ENCODE measurements around the gene KPNA1. TPM values are rescaled to one million over a fixed set of nuclear protein-coding genes. Genes with fewer than 3 reads are reported as not detected.

The KPNA1 gene
- total and polyA plus RNA-seq, 2 of the 13 experiments (the other 11 are each of a cell fraction or from before 2014, with no cell fraction given), result 15.4 to 30.0 TPM

DNA sequence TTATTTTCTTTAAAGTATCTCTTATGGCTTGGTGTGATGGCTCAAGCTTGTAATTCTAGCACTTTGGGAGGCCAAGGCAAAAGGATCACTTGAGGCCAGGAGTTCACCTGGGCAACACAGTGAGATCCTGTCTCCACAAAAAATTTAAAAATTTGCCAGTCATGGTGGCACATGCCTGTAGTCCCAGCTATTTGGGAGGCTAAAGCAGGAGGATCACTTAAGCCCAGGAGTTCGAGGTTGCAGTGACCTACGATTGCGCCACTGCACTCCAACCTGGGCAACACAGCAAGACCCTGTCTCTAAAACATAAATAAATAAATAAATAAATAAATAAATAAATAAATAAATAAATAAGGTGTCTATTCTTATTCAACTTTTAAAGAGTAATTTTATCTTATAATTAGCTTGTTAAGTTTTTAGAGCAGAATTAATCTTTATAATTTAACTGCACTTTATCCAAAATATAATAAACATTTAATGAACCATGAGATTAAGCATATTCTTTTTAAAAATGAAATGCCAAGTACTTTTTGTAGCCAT is 48.0 kb downstream of the KPNA1 start:
- Histone ChIP-seq H2AFZ (ENCODE audit: low read length) (no peak overlapping the region), H3K79me2 (ENCODE audit: insufficient read depth, low read length) (peaks cover 20% of the 10 kb centered on the region), H3K36me3 (replicated peaks in 1 of 2; ENCODE audit: control insufficient read depth in 1 of 2, insufficient read depth in 2 of 2, low read length in 2 of 2) (peaks cover 3 to 15% of the 10 kb centered on the region in 2 experiments; a peak in 4 of 5 replicates), H3K27ac (ENCODE audit: extremely low read length, insufficient read depth, low read length) (no peak overlapping the region), H3K4me1 (ENCODE audit: insufficient read depth, low read length) (peaks cover 13% of the 10 kb centered on the region), H3K27me3 (ENCODE audit: control insufficient read depth in 1 of 2, insufficient read depth in 2 of 2, low read length in 2 of 2) (no peaks in the 10 kb centered on the region), H3K4me2 (ENCODE audit: low read depth, low read length) (no peak overlapping the region), H4K20me1 (ENCODE audit: insufficient read depth, low read length) (0 out of 2 replicates have a peak, but pooled peaks cover 2% of the 10 kb centered on the region), H3K9ac (ENCODE audit: insufficient read depth, low read depth, low read length) (no peak overlapping the region), H3K9me3 (ENCODE audit: low read length) (no peaks in the 10 kb centered on the region), H3K4me3 (replicated peaks in 1 of 3; ENCODE audit: insufficient read depth in 1 of 3, low read depth in 2 of 3, low read length in 3 of 3) (no peak overlapping the region)
- FAIRE-seq (no peak), DNase-seq (ENCODE audit: low spot score) (no peak), ATAC-seq (no peak)
- WGBS (ENCODE audit: low lambda C conversion rate), result 90% methylated on average over 3 of the region's 3 CpGs
- in situ Hi-C loops (cut with HindIII; ENCODE audit: extremely low pct_ligation_motif_present, low pct_unique_long_range_greater_than_20kb), result no loop called here
- ChIA-PET CTCF (ENCODE audit: low intra/inter-chr PET ratio, low total read pairs) (no interaction called here), POLR2A (no interaction called here)
- TF ChIP-seq KLF13 (CRISPR knock-in tag; IDR thresholded peaks at IDR 0.05) (no peak), ZNF121 (CRISPR knock-in tag; IDR thresholded peaks at IDR 0.05) (peak; percentile 61; the same call in 1 of the 2 replicates), NFE2L2 (IDR thresholded peaks at IDR 0.05; ENCODE audit: low read length) (peak; percentile 82)
- no TSS peak for BruUV-seq (replicated peaks)
- intact Hi-C loops (cut with micrococcal nuclease; ENCODE audit: unreplicated experiment), result no loop called here

DNA sequence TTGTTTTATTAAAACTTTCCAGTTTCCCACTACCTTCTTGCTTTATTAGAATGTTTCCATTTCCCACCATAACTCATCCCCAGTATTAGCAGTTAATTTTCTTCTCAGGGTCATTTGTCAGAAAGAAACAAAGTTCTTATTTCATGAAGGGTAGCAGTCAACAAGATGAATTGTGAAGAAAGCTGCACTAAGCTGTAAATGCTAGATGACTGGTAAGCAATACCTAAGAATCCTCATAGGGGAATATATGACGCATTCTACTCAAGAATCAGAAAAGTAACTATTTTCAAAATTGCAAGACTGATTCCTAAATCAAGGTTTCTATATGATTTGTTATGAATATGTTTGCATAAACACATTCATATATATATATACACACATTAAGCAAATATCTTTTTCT is 50.1 kb downstream of the KPNA1 start:
- H3K4me1 ChIP-seq (ENCODE audit: insufficient read depth, low read length), result peaks cover 9% of the 10 kb centered on the region
- peaks cover 6% of the 10 kb centered on the region for H3K79me2 ChIP-seq (ENCODE audit: insufficient read depth, low read length)
- FAIRE-seq (no peak), ATAC-seq (no peak), DNase-seq (ENCODE audit: low spot score) (no peak)
- ChIA-PET CTCF (ENCODE audit: low intra/inter-chr PET ratio, low total read pairs) (no interaction called here), POLR2A (no interaction called here)
- WGBS (ENCODE audit: low lambda C conversion rate), result 100% methylated on average over 1 of the region's 1 CpG
- H3K36me3 ChIP-seq (replicated peaks in 1 of 2; ENCODE audit: control insufficient read depth in 1 of 2, insufficient read depth in 2 of 2, low read length in 2 of 2), result peaks cover 5 to 27% of the 10 kb centered on the region in 2 experiments; a peak in 4 of 5 replicates
- in situ Hi-C loops (cut with HindIII; ENCODE audit: extremely low pct_ligation_motif_present, low pct_unique_long_range_greater_than_20kb), result no loop called here
- no peak overlapping the region for H3K4me3 ChIP-seq (replicated peaks in 1 of 3; ENCODE audit: insufficient read depth in 1 of 3, low read depth in 2 of 3, low read length in 3 of 3)
- no peaks in the 10 kb centered on the region for H4K20me1 ChIP-seq (ENCODE audit: insufficient read depth, low read length)
- no peak overlapping the region for H3K27ac ChIP-seq (ENCODE audit: extremely low read length, insufficient read depth, low read length)
- no peak overlapping the region for H3K9ac ChIP-seq (ENCODE audit: insufficient read depth, low read depth, low read length)
- no peak overlapping the region for H2AFZ ChIP-seq (ENCODE audit: low read length)
- H3K9me3 ChIP-seq (ENCODE audit: low read length), result no peaks in the 10 kb centered on the region
- no TSS peak for BruUV-seq (replicated peaks)
- H3K4me2 ChIP-seq (ENCODE audit: low read depth, low read length), result no peak overlapping the region
- H3K27me3 ChIP-seq (ENCODE audit: control insufficient read depth in 1 of 2, insufficient read depth in 2 of 2, low read length in 2 of 2), result no peaks in the 10 kb centered on the region
- intact Hi-C loops (cut with micrococcal nuclease; ENCODE audit: unreplicated experiment), result no loop called here
- TF ChIP-seq ZBTB21 (CRISPR knock-in tag; IDR thresholded peaks at IDR 0.05) (no peak), ZBTB7A (CRISPR knock-in tag; IDR thresholded peaks at IDR 0.05) (no peak), ZNF546 (CRISPR knock-in tag; conservative IDR thresholded peaks at IDR 0.05) (no peak), BORCS8-MEF2B (CRISPR knock-in tag; IDR thresholded peaks at IDR 0.05) (no peak), ZNF451 (CRISPR knock-in tag; IDR thresholded peaks at IDR 0.05) (no peak), PAX8 (CRISPR knock-in tag; IDR thresholded peaks at IDR 0.05; ENCODE audit: borderline replicate concordance) (no peak), ZNF121 (CRISPR knock-in tag; IDR thresholded peaks at IDR 0.05) (no peak), MIXL1 (CRISPR knock-in tag; IDR thresholded peaks at IDR 0.05) (no peak), ZSCAN31 (CRISPR knock-in tag; IDR thresholded peaks at IDR 0.05; ENCODE audit: low read depth) (no peak), SPEN (CRISPR knock-in tag; IDR thresholded peaks at IDR 0.05; ENCODE audit: low read depth) (no peak), KAT7 (CRISPR knock-in tag; IDR thresholded peaks at IDR 0.05; ENCODE audit: borderline replicate concordance) (no peak)
- TF ChIP-seq, protein P1, sequence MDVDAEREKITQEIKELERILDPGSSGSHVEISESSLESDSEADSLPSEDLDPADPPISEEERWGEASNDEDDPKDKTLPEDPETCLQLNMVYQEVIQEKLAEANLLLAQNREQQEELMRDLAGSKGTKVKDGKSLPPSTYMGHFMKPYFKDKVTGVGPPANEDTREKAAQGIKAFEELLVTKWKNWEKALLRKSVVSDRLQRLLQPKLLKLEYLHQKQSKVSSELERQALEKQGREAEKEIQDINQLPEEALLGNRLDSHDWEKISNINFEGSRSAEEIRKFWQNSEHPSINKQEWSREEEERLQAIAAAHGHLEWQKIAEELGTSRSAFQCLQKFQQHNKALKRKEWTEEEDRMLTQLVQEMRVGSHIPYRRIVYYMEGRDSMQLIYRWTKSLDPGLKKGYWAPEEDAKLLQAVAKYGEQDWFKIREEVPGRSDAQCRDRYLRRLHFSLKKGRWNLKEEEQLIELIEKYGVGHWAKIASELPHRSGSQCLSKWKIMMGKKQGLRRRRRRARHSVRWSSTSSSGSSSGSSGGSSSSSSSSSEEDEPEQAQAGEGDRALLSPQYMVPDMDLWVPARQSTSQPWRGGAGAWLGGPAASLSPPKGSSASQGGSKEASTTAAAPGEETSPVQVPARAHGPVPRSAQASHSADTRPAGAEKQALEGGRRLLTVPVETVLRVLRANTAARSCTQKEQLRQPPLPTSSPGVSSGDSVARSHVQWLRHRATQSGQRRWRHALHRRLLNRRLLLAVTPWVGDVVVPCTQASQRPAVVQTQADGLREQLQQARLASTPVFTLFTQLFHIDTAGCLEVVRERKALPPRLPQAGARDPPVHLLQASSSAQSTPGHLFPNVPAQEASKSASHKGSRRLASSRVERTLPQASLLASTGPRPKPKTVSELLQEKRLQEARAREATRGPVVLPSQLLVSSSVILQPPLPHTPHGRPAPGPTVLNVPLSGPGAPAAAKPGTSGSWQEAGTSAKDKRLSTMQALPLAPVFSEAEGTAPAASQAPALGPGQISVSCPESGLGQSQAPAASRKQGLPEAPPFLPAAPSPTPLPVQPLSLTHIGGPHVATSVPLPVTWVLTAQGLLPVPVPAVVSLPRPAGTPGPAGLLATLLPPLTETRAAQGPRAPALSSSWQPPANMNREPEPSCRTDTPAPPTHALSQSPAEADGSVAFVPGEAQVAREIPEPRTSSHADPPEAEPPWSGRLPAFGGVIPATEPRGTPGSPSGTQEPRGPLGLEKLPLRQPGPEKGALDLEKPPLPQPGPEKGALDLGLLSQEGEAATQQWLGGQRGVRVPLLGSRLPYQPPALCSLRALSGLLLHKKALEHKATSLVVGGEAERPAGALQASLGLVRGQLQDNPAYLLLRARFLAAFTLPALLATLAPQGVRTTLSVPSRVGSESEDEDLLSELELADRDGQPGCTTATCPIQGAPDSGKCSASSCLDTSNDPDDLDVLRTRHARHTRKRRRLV (CRISPR knock-in tag; IDR thresholded peaks at IDR 0.05), result no peak
- TF ChIP-seq, protein P2, sequence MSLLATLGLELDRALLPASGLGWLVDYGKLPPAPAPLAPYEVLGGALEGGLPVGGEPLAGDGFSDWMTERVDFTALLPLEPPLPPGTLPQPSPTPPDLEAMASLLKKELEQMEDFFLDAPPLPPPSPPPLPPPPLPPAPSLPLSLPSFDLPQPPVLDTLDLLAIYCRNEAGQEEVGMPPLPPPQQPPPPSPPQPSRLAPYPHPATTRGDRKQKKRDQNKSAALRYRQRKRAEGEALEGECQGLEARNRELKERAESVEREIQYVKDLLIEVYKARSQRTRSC (CRISPR knock-in tag; IDR thresholded peaks at IDR 0.05; ENCODE audit: low read depth), result no peak

Measured in HepG2 (cell line).